Endothelial cell (in vitro differentiated cells): Measurements from ENCODE around the gene RNF4. TPM values are rescaled to one million over a fixed set of nuclear protein-coding genes. Genes with fewer than 3 reads are reported as not detected.

Source experiments
- DNase-seq: peaks from one replicate; pipeline ENCODE4 v3.0.0; 2021; ENCODE audit warnings: low spot score
- H3K27ac Mint-ChIP-seq: one replicate; pipeline ENCODE4 v1.8.0; 2021; ENCODE audit warnings: mixed read lengths, inconsistent platforms; ENCODE audit not compliant: unreplicated experiment
- H3K27me3 Mint-ChIP-seq: one replicate; pipeline ENCODE4 v1.8.0; 2021; ENCODE audit warnings: mild to moderate bottlenecking, moderate library complexity, mixed read lengths, inconsistent platforms; ENCODE audit not compliant: unreplicated experiment
- H3K36me3 Mint-ChIP-seq: one replicate; pipeline ENCODE4 v1.8.0; 2021; ENCODE audit warnings: mild to moderate bottlenecking, low read depth, mixed read lengths, inconsistent platforms; ENCODE audit not compliant: unreplicated experiment
- H3K4me1 Mint-ChIP-seq: one replicate; pipeline ENCODE4 v1.8.0; 2021; ENCODE audit warnings: mild to moderate bottlenecking, mixed read lengths, inconsistent platforms; ENCODE audit not compliant: unreplicated experiment
- H3K4me3 Mint-ChIP-seq: one replicate; pipeline ENCODE4 v1.8.0; 2021; ENCODE audit warnings: mild to moderate bottlenecking, mixed read lengths, inconsistent platforms; ENCODE audit not compliant: unreplicated experiment
- H3K9me3 Mint-ChIP-seq: one replicate; pipeline ENCODE4 v1.8.0; 2021; ENCODE audit warnings: mixed read lengths, inconsistent platforms; ENCODE audit not compliant: unreplicated experiment
- total RNA-seq: library from RNA; stranded (reverse); fragmentation: NEBNext Ultra II Directional; extraction: Animal tissue kit (Norgen Biotek cat#: 25700); gene quantifications from one replicate; pipeline ENCODE4 v1.2.1, GENCODE V29; 2021; ENCODE audit not compliant: unreplicated experiment
- TF ChIP-seq, protein P1 (sequence below): fragments of 200-600 bp; sonication (generic); IDR thresholded peaks from one replicate; pipeline ENCODE4 v1.5.0; 2021; ENCODE audit warnings: antibody characterized with exemption; ENCODE audit not compliant: unreplicated experiment

The RNF4 gene
- total RNA-seq, 1 donor from 2014 or later: 65.0 TPM

DNA sequence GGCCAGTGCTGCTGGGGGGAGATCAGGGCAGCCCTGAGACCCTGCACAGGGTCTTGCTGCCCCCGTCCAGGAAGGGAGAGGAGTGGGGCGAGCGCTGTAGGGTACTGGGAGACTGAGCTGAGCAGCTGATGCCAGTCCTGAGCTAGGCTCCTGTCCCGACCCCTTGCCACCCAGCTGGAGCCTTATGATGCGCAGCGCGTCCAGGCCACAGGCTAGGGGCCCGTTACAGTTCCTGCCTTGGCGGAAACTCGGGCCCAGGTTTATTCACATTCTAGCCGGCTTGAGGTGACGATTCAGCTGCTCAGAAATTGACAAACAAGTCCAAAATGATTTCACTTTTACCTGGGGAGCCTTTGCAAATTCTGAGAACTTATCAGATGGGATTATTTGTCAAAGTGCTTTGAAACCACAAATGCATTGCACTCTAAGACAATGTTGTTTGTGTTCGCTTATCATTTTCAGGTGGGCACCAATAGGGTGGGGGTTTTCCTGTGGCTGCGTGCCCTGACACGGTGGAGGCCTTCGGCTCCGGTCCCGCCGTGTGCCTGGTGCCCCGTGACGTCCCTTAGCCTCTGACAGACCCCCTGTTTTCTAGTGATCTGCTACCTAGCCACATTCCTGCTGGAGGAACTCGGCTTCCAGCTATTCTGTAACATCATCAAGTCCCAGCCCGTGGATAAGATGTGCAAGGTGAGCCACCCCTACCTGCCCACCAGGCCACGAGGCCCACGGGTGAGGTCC, 31.3 kb upstream of the RNF4 start:
- Mint-ChIP-seq H3K9me3 (no peaks in the 10 kb centered on the region), H3K4me3 (no peak overlapping the region), H3K27ac (no peak overlapping the region), H3K27me3 (peaks cover 3% of the 10 kb centered on the region), H3K36me3 (no peaks in the 10 kb centered on the region), H3K4me1 (no peaks in the 10 kb centered on the region)
- TF ChIP-seq, protein P1, sequence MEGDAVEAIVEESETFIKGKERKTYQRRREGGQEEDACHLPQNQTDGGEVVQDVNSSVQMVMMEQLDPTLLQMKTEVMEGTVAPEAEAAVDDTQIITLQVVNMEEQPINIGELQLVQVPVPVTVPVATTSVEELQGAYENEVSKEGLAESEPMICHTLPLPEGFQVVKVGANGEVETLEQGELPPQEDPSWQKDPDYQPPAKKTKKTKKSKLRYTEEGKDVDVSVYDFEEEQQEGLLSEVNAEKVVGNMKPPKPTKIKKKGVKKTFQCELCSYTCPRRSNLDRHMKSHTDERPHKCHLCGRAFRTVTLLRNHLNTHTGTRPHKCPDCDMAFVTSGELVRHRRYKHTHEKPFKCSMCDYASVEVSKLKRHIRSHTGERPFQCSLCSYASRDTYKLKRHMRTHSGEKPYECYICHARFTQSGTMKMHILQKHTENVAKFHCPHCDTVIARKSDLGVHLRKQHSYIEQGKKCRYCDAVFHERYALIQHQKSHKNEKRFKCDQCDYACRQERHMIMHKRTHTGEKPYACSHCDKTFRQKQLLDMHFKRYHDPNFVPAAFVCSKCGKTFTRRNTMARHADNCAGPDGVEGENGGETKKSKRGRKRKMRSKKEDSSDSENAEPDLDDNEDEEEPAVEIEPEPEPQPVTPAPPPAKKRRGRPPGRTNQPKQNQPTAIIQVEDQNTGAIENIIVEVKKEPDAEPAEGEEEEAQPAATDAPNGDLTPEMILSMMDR: no peak
- DNase-seq: no peak

DNA sequence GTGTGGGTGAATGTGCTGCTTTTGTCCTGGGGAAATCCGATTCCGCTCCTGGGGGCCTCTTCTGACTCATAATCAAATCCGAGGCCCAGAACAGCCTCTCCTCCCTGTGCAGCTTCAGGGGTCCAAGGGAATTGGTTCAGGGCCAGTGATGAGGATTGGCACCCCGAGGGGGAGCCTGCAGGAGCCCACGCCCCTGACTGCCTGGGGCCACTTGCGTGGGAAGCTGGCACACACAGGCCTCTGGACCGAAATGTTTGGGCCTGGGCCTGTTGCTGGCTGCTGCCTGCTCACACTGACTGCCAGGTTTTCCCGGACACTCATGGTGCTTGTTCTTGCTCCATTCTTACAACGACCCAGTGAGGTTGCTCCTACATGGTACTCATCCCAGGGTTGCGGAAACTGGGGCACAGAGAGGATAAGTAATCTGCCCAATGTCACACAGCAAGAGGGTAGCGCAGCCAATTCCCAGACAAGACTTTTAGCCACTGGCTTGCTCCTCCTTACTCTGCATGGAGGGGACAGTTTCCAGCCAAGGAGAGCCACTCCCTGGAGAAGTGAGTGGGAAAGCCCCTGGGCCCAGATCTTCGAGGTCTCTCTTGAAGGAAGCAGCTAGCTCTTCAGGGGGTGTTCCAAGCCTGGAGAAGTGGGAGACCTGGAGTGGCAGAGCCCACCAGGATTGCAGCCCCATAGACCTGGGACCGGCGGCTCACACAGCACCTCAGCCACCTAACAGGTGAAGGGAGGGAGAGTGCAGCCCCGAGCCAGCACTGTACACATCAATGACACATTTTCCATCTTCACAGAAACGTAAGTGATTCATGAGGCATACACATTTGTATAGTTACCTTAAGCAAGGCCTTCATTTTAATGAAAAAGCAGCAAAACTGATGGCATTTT, 29.8 kb upstream of the RNF4 start:
- H3K4me1 Mint-ChIP-seq: no peaks in the 10 kb centered on the region
- H3K9me3 Mint-ChIP-seq: no peaks in the 10 kb centered on the region
- no peak overlapping the region for H3K4me3 Mint-ChIP-seq
- TF ChIP-seq, protein P1: no peak
- no peaks in the 10 kb centered on the region for H3K27me3 Mint-ChIP-seq
- no peaks in the 10 kb centered on the region for H3K36me3 Mint-ChIP-seq
- no peak for DNase-seq
- no peak overlapping the region for H3K27ac Mint-ChIP-seq

DNA sequence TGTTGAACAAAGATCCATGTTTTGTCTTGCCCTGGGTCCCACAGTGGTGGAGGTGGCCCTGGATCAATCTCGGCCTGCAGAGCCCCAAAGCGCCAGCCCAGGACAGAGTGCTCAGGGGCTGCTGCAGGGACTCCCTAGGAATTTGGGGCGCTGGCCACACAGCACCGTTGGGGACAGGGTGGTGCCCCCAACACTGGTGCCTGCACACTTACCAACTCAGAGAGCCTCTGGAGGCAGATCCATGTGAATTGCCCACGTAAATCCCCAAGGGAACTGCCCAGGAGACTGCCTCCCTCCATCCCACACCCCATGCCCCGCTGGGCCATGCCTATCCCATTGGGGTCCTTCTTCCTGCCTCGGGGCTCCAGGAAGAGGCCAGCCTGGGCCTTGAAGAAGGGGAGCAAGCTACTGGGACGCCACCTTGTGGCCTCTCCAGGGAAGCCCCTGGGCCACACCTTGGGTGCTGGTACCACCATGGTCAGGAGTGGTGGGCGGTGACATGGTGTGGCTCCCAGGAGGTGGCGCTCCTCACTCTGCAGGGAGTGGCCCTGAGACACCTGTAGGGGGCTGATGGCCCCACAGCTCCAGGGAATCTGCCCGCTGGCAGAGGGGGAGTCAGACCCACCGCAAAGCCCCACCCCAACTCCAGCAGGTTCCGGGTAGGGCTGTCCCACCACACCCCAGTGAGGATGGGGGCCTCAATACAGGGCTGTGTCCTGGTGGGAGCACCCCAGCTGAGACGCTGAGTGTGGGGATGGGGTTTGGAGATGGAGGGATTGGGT, 27.3 kb upstream of the RNF4 start:
- no peaks in the 10 kb centered on the region for H3K9me3 Mint-ChIP-seq
- peak; percentile 76 for DNase-seq
- H3K4me1 Mint-ChIP-seq: no peaks in the 10 kb centered on the region
- no peaks in the 10 kb centered on the region for H3K27me3 Mint-ChIP-seq
- H3K4me3 Mint-ChIP-seq: no peak overlapping the region
- no peak overlapping the region for H3K27ac Mint-ChIP-seq
- TF ChIP-seq, protein P1: peak; percentile 63
- no peaks in the 10 kb centered on the region for H3K36me3 Mint-ChIP-seq

DNA sequence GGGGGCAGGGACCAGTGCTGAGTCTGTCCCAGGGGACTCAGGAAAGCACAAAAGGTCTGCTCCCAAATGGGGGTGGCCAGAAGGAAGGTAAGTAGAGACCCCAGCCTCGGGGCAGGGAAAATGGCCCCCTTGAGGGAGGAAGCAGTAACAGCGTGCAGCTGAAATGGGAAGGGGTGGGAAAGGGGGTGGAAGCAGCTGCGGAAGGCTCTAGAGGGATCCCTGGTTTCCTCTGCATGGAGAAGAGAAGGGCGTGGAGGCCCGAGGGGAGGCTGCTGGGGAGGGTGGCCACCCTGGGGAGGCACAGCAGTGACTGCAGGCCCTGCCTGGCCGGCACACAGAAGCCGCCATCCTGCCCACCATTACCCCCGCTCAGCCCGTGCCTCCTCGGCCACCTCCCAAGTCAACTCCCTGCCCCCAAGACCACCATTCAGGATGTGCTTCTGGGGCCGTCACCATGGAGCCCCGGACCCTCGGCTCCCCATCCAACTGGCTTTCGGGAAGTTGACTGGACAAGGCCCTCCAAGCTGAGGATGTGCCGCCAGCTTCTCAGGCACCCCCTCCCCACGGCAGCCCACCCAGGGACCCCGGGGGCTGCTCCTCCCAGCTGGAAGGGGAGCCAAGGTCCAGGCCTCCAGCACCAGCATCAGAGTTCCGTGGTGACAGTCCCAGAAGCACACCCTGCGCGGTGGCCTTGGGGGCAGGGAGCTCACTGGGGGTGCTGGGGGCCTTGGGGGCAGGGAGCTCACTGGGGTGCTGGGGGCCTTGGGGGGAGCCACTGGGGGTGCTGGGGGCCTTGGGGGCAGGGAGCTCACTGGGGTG, 26.5 kb upstream of the RNF4 start:
- TF ChIP-seq, protein P1: no peak
- no peaks in the 10 kb centered on the region for H3K4me1 Mint-ChIP-seq

More for the DNA sequence above, 26.5 kb upstream of the RNF4 start:
- DNase-seq: no peak
- H3K4me3 Mint-ChIP-seq: no peak overlapping the region
- no peaks in the 10 kb centered on the region for H3K9me3 Mint-ChIP-seq
- H3K27me3 Mint-ChIP-seq: no peaks in the 10 kb centered on the region
- H3K36me3 Mint-ChIP-seq: no peaks in the 10 kb centered on the region
- no peak overlapping the region for H3K27ac Mint-ChIP-seq
